Stimulated activated CD8-positive, alpha-beta memory T cell treated with anti-CD3 and anti-CD28 coated beads, Interleukin-7, amount 100 ng/mL, for 4 hours (primary cell): Measurements from ENCODE around the gene HSD17B11.
A peak's percentile ranks its signal among the peaks of the same experiment; 100 is the strongest.
"Not testable (repeated sequence)": the region's sequence is repeated elsewhere in the genome, so short reads cannot be mapped to it uniquely, and the experiment has no call there.

Source experiments
- DNase-seq, 2 donors: peaks; one replicate each; pipeline ENCODE4 v3.0.0-alpha.2; 2020; ENCODE audit warnings: low read depth in 2 of 2

HSD17B11 gene

GRCh38 chr4:87359258-87359657, 31.7 kb downstream of the HSD17B11 start:
- no peak for DNase-seq

GRCh38 chr4:87356832-87357526, 34.0 kb downstream of the HSD17B11 start:
- DNase-seq, result no peak

- no peak for DNase-seq
Observed at GRCh38 chr4:87354168-87355102, 36.6 kb downstream of the HSD17B11 start.

GRCh38 chr4:87353592-87353991, 37.4 kb downstream of the HSD17B11 start:
- DNase-seq, result peak in 1 of 2 donors; percentile 7

DNA sequence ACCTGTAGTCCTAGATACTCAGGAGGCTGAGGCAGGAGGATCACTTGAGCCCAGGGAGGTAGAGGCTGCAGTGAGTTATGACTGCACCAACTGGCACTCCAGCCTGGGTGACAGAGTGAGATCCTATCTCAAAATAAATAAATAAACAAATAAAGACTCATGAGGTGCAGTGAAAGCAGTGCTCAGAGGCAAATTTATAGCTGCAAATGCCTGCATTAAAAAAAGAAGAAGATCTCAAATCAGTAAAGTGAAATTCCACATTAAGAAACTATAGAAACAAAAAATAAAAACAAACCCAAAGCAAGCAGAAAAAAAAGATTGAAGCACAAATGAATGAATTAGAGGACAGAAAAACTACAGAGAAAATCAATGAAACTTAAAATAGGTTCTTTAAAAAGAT, 45.8 kb downstream of the HSD17B11 start:
- no peak for DNase-seq

- DNase-seq, result no peak
Observed at GRCh38 chr4:87342872-87343271, 48.1 kb downstream of the HSD17B11 start.

DNA sequence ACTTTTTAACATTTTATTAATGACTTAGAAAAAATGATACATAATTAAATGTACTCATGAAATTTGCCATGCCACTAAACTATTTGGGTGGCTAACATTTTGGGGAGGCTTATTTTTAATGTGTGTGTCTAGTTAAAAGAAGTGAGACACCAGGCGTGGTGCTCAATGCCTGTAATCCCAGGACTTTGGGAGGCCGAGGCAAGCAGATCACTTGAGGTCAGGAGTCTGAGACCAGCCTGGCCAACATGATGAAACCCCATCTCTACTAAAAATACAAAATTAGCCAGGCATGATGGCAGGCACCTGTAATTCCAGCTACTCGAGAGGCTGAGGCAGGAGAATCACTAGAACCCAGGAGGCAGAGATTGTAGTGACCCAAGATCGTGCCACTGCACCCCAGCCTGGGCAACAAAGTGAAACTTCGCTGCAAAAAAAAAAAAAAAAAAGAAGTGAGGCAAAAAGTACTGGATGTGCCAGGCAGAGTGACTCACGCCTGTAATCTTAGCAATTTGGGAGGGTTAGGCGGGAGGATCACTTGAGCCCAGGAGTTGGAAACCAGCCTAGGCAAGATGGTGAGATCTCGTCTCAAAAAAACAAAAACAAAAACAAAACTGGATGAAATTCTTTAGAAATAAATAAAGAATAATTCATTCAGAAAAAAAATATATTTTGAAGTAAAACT, 48.9 kb downstream of the HSD17B11 start:
- DNase-seq, result not testable (repeated sequence)

DNA sequence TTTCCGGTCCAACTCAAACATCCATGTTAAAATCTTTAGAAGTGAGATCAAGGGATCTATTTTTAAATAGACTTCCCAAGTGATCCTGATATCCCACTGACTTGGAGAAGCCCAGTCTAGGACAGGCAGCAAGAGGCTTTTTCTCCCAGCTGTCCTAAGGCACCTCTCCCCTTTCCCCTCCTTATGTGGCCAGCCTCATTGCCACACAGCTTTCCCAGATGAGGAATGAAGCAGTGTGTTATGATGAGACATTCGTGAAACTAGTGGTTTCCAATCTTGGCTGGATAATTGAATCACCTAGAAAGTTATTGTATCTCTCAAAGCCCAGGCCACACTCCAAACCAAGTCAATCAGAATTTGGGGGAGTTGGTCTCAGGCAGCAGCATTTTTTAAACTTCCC, 51.5 kb downstream of the HSD17B11 start:
- DNase-seq, result no peak

DNA sequence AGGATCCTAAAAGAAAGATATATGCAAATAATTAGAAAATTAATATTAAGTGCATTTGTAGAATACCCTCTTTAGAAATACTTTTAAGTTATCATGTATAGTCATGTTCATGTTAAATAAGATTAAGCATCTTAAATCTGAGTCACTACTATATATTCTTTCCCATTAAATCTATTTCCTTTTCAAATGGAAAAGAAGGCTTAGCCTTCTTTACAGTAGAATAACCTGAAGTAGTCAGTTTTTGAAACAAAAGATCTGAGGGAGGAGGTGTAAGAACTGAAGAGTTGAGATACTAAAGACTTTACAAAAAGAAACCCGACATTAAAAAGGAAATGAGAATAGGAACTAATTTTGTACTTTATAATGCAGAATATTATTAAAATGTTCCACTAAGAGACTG, 53.6 kb downstream of the HSD17B11 start:
- DNase-seq, result no peak

DNA sequence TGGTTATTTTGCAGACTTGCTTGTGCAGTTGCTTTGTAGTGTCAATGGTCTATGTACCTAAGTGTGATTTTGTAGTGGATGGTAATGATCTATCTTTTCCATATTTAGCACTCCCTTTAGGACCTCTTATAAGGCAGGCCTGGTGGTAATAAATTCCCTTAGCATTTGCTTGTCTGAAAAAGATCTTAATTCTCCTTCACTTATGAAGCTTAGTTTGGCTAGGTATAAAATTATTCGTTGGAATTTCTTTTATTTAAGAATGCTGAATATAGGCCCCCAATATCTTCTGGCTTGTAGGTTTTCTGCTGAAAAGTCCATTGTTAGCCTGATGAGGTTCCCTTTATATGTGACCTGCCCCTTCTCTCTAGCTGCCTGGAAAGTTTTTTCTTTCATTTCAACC, 57.7 kb downstream of the HSD17B11 start:
- DNase-seq, result no peak

GRCh38 chr4:87330761-87331160, 60.2 kb downstream of the HSD17B11 start:
- no peak for DNase-seq

DNA sequence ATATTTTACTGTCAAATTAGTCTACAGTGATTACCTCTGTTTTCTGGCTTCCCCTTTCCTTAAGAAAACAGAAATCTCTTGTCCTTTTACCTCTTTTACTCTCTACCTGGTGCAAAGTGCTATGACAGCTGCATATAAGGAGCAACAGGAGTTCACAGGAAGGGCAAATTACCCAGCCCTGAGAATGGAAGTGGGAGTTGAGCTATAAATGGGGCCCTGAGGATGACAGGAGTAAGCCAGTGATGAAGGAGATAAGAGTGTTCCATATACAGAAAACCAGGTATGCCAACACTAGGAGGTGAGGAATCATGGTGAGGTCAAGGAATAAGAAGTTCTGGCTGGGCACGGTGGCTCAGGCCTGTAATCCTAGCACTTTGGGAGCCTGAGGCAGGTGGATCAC, 63.9 kb downstream of the HSD17B11 start:
- no peak for DNase-seq

- no peak for DNase-seq
Observed at GRCh38 chr4:87326460-87326859, 64.5 kb downstream of the HSD17B11 start.

- DNase-seq, result no peak
Observed at GRCh38 chr4:87322754-87323153, 68.2 kb downstream of the HSD17B11 start, which contains the start of gene HSD17B13. TSS of gene HSD17B13 (minus strand) at chr4:87322882. CDS start at chr4:87322841, 41 bp downstream.

DNA sequence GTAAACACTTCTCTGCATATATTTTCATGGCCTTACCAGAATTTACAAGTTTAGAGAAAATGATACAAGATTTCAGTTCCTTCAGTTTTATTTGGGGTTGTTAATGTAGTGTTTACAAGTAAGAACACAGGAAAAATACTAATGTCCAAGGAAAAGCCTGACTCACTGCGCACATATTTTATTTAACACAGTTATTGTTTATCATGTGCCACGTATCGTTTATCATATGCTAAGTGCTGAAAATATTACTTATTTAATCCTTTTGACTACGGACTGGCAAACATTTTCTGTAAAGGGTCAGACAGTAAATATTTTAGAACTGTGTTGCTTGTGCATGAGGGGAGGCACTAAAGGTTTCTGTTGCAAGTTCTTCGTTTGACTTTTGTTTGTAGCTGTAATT, 69.1 kb downstream of the HSD17B11 start:
- DNase-seq, result no peak

- DNase-seq, result no peak
Observed at GRCh38 chr4:87317527-87317926, 73.5 kb downstream of the HSD17B11 start.

GRCh38 chr4:87316961-87317360, 74.0 kb downstream of the HSD17B11 start:
- DNase-seq, result no peak

- DNase-seq, result not testable (repeated sequence)
Observed at GRCh38 chr4:87315000-87315399, 76.0 kb downstream of the HSD17B11 start.

DNA sequence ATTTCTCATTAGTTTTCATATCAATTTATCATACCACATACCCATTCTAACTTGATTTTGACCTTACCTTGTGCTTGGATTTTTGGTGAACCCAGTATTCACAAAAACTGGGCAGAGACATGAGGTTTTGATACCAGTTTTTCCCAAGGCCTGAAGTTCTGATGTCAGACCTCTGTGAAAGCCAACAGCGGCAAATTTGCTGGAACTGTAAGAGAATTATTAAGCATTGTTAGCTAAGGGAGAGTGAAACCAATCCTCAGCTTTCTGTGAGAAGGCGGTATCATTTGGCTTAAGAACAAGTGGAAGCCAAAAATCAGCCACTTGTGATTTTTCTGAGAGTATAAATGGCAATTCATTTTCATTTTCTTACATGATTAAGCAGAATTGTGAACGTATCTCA, 77.2 kb downstream of the HSD17B11 start:
- no peak for DNase-seq

DNA sequence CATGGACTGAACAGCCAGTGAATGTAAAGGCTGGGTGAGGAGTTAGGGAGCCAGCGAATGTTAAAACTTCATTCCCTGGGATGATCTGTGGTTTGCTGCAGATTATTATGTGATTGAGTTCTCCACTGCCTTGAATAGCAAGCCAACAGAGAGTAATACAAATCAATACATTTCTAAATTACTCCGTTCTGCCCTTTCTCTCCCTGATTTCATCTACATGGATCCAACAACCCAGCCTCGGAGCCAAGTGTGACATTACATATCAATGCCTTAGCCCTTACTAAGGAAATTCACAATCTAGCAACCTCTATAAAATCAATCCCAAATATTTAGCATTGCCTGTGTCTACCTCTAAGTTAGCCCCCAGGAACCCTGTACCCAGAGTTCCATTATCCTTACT, 79.3 kb downstream of the HSD17B11 start:
- DNase-seq, result no peak

GRCh38 chr4:87310691-87311335, 80.2 kb downstream of the HSD17B11 start:
- DNase-seq, result no peak

DNA sequence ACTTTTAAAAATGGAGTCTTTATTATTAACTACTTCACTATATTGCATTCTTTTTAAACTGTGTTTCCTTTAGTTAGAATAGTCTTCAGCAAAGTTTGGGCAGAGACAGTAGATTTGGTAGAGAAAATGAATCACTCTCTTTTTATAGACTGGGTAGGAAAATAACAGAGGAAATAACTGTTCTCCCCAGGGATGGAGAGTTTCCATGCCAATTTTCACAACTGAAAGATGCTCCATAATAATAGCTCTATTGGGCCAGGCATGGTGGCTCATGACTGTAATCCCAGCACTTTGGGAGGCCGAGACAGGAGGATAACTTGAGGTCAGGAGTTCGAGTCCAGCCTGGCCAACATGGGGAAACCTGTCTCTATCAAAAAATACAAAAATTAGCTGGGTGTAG, 81.4 kb downstream of the HSD17B11 start:
- no peak for DNase-seq
